Brain pericyte (primary cell): ENCODE data around the gene ARF1.
A peak's percentile ranks its signal among the peaks of the same experiment; 100 is the strongest.

Experiments
- DNase-seq: peaks from one replicate; pipeline ENCODE4 v3.0.0-alpha.2; 2012; ENCODE audit warnings: low read depth, low spot score

Gene ARF1

GRCh38 chr1:228082214-228082917, at the start of gene ARF1:
Gene ARF1 (plus strand): TSS chr1:228082708. CDS start chr1:228097115, 14,407 bp downstream.
- peak; percentile 65 for DNase-seq

DNA sequence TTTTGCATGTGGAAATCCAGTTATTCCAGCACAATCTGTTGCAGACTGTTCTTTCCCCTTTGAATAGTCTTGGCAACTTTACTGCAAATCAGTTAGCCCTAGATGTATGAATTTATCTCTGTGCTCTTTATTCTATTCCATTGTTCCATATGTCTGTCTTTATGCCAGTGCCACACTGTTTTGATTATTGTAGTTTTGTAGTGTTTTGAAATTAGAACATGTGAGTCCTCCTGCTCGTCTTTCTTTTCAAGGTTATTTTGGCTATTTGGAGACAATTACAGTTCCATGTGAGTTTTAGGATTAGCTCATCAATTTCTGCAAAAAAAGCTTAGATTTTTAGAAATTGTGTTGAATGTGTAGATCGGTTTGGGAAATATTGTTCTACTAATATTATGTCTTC, 49.1 kb upstream of the ARF1 start:
- DNase-seq, result no peak

- DNase-seq, result no peak
Measured at GRCh38 chr1:228034954-228035837, 47.3 kb upstream of the ARF1 start.

DNA sequence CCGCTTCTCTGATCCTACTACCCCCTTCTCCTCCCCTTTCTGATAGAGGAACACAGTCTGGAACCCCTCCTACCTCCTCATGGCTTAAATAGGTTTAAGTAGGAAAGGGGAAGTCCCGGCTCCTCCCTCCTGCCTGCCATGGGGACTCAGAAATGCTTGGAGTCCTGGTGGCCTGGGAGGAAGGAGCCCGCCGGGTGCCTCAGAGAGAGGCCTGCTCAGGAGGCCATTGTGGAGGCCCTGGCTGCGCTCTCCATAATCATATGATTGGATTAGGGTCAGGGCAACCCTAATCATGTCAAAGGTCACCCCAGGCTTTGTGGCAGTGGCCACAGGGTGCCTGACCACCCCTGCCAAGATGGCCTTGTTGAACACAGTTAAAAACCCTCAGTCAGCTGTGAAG, 46.7 kb upstream of the ARF1 start:
- DNase-seq, result no peak

DNA sequence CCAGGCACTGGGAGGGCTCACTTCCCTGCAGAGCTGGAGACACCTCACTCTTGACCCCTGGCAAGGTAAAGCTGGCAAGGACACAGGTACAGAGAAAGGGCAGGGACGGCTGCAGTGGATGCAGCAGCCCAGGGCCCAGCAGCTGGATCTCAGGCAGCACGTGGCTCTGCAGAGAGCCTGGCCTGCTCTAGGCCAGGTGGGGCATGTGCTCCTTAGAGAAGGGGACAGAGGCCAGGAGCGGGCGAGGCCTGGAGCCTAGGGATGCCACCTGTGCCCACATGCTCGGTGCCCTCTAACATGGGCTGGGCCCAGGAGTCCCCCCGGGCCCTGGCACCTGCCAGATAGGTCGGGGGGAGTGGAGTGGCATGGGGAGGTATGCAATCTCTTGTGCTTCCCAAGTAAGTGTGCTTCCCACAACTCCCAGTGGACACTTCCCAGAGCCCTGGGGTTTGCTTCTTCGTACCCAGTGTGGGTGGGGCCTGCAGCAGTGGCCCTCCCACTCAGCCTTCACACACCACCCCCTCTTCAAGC, 45.7 kb upstream of the ARF1 start:
- DNase-seq, result no peak

DNA sequence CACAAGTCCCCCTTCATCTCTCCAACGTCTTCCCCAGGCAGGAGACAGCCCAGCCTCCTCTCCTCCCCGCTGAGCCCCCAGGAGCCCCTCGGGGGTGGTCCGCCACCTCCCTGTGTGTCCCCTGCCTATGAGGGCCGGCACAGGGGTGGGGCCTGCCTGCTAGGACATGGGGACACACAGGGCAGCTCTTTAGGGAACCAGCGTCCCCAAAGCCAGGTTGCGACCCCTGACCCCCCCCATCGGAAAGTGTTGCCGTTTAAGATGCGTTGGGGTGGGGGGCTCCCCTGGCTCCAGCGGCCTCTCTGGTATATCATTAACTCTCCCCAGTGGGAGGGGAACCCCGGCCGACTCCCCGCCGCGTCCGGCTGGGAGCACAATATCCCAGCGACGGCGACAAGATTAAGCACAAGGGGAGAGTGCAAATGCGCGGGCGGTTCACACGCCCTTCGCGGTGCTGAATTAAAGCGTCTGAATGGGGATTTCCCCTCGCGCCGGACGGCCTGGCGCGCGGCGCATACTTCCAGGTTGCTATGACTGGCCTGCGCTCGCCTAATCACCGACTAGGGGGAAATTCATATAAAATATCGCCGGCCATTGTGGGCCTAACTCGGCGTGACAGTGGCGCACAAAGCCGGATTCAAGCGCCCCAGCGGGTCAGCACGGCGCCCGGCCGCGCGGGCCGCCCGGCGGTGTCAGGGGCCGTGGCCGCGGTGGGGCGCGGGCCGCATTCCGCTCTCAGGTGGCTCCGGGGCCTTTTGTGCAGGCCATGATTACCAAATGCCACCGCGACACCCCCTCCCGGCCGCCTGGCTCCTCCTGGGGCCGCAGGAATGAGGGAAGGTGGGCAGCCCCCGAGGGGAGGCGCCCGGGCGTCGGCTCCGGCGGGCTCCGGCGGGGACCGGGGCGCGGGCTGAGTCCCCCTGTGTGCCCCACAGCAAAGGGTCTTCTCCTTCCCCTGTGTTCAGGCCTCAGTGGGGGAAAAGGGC, 44.8 kb upstream of the ARF1 start:
- no peak for DNase-seq

DNA sequence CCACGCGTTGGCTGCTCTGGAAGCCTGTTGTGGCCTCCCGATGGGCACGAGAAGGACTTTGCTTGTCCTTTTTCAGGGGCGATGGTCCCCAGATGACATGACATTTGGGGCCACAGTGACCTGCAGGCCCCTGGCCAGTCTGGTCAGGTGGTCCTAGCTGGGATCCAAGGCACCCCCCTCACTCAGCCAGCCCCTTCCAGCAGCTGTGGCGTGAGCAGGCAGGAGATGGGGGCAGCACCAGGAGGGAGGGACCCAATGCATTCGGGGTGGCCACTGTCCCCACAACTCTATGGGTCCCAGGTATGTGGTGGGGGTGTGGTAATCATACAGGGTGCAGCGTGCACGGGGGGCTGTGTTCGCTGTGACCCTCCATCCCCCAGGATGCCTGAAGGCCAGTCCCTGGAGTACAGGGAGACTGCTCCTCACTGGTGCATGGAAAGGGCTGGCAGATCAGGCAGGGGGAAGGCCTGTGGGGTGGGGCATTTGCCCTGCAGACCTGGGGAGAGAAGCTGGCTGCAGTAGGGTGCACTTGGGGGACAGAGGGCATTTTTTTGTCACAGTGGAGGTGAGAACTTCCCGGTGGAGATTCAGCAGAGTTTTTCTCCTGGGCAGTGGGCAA, 44.0 kb upstream of the ARF1 start:
- no peak for DNase-seq

DNA sequence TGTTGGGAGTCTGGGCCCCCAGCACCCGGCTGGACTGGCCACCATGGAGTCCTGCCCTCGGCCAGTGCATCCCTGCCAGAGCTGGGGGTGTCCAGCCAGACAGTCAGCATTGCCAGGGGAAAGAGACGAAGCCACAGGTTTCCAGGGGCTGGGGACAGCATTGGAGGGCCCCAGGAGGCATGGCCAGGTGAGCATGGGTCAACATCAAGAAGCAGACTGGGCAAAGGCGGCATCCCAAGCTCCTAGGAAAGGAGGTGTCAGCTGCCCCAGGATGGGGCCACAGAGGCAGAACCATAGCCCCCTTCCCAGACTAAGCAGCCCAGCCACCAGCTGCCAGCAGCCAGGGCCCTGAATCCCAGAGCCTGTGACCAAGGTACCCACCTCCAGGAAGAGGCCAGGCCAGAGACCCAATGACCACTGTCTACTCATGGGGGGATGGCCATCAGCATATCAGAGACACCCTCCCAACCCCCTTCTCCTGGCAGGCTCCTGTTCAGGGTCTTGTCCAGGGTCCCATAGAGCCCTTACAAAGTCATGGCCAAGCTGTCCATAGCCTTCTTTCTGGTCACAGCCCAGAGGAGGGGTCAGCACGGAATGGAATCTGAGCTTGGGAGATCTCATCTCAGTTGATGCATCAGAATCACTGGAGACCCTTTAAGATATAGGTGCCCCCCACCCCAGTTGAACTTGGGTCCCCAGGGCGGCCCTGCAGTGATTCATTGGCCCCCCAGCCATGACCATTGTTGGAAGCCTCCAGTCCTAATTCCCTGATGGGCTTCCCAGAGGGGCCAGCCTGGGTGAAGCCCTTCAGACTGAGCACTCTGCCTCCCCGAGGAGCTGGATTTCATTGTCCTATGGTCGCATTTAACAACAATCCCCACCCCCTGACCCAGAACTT, 43.3 kb upstream of the ARF1 start:
- DNase-seq, result no peak

- DNase-seq, result no peak
Measured at GRCh38 chr1:228039986-228040385, 42.5 kb upstream of the ARF1 start.

DNA sequence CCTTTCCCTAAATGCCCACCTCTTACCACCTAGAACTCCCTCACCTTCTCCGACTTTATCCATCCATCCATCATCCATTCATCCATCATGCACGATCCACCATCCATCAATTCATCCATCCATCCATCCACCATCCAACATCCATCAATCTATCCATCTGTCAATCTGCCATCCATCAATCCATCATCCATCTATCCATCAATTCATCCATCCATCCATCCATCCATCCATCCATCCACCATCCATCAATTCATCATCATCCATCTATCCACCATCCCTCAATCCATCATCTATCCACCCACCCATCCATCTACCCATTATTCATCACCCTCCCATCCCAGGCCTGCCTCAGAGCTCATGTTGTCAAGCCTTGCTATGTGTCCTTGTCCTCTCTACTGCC, 41.2 kb upstream of the ARF1 start:
- no peak for DNase-seq

GRCh38 chr1:228042508-228042907, 40.0 kb upstream of the ARF1 start:
- DNase-seq, result no peak

DNA sequence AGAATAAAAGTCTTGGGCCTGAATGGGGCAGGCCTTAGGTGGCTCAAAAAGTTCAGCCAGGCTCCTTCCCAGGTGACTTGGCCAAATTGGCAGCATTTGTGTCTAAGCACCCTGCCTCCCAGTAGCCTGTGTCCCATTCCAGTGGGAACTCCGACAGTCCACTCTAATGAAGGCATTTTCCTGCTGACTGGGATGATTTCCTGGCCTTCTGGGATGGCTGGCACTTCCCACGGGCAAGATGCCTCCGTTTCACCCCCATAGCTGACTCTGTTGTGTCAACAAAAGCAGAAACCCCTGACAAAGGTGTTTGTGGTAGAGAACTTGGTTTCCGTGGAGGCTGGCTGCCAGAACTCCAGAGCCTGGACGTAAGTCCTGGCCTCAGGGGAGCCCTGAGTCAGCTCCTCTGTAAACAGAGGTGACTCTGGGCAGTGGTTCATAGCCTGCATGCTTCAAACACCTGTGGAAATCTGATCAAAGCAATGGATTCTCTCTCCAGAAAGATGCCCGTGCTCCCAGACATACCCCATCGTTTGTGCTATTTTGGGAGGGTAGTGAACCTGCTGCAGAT, 39.1 kb upstream of the ARF1 start:
- no peak for DNase-seq

DNA sequence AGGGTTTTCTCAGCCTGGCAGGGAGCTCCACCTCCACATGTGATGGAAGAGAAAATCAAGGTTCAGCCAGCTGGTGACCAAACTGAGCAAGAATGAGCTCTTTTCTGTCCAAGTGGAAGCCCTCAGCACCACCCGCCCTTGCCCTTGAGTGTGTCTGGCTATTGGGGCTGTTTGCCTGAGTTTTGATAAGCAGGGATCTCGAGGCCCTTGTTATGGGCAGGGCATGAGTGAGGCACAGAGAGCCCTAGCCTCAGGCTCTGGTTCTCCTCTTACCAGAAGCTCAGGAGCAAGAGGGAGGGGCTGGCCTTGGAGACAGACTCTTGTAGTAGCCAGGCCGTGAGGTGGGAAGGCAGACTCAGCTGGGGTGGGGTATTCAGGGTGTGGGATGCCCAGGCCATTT, 37.5 kb upstream of the ARF1 start:
- no peak for DNase-seq

DNA sequence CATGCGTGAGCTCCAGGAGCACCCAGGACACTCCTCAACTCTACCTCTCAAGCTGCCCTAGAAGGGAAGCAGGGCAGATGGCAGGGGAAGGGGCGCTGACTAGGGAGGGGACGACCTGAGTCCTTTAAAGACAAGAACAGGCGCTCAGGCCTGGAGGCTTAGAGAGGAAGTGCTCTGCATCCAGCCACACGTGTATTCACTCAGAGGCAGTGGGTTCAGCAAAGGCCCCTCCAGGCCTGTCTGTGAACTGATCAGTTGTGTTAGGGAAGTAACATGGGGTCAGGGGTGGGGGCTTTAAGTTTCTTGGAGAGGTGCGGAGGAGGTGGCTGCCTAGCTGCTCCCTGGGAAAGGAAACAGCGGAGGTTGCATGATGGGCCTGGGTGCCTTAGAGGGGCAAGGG, 37.1 kb upstream of the ARF1 start:
- DNase-seq, result no peak

DNA sequence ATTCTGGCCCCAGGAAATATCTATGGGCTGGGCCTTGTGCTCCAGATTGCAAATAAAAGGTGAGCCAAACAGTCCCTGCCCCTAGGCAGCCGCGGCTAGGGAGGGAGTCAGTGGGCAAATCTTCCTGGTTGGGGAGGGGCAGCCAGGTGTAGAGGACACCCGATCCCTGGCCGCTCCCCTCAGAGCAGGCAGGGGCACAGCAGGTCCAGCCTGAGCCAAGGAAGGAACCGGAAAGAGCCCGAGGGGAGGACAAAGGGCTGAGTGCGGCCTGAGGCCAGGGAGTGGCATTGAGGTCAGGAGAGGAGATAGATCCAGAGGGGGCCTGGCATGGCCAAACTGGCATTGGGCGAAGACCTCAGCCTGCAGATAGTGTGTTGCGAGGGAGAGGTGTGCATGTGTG, 36.6 kb upstream of the ARF1 start:
- DNase-seq, result no peak

DNA sequence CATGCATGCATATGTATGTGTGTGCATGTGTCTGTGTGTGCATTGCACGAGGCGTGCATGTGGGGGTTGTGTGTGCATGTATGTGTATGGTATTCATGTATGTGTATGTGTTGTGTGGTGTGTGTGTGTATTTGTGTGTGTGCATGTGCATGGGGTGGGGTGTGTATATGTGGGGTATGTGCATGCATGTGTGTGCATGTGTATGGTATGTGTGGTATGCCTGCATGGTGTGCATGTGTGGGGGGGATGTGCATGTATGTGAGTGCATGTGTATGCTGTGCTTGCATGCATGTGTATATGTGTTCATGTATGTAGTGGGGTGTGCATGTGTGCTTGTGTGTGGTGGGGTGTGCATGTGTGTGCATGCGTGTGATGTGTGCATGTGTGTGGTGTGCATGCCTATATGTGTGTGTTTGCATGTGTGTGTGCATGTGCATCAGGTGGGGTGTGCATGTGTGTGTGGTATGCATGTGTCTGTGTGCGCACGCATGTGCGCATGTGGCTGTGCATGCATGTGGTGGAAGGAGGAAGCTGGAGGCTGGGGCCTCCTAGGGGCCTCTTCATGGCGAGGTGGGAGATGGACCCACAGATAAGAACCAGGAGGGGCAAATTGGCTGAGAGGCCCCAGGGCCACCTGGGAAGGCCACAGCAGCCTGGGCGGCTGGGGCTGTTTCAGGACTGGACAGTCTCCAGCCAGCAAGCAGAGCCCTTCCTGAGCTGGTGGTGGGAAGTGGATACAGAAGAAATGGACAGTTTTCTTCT, 35.9 kb upstream of the ARF1 start:
- DNase-seq, result no peak

GRCh38 chr1:228047183-228047466, 35.4 kb upstream of the ARF1 start:
- no peak for DNase-seq

DNA sequence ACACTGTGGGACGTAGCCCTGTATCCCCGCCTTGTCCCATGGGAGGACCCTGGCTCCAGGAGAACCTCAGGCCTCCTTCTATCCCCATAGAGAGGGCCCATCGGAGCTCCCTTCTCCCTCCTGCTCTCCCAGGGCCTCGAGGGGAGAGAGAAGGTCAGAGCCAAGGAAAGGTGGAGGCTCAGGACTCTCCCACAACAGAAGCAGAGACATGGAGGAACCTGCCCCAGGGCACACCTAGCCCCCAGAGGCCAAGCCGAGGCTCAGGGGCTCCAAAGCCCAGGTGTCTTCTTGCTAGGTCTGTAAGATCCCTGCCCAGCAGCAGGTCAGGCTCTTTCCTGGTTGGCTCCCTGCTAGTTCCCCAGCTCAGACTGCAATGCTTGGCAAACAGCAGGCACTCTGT, 34.4 kb upstream of the ARF1 start:
- DNase-seq, result no peak

- DNase-seq, result no peak
Measured at GRCh38 chr1:228048659-228049298, 33.7 kb upstream of the ARF1 start.
